Fibroblast of the aortic adventitia (primary cell): Measurements from ENCODE around the gene CEP170B. TPM values are rescaled to one million over a fixed set of nuclear protein-coding genes. Genes with fewer than 3 reads are reported as not detected.

Source experiments
- DNase-seq: peaks from one replicate; pipeline ENCODE4 v3.0.0-alpha.2; 2010; ENCODE audit warnings: low read depth
- H3K4me3 ChIP-seq: 2 replicates; pipeline ENCODE4 v1.5.1; 2011; ENCODE audit warnings: low read depth, mild to moderate bottlenecking, control low read depth, low read length, moderate library complexity
- CTCF ChIP-seq: IDR thresholded peaks from 2 replicates; pipeline ENCODE4 v1.5.1; 2011; ENCODE audit warnings: mild to moderate bottlenecking, low read length, control low read depth, inconsistent platforms; ENCODE audit not compliant: insufficient read depth
- total RNA-seq: library from RNA; depleted of rRNA; stranded (reverse); fragments of >200 nt; gene quantifications from 2 replicates; pipeline ENCODE4 v1.2.3, GENCODE V29; 2012; ENCODE audit warnings: low replicate concordance

CEP170B gene
- total RNA-seq, 1 donor, result 18.2 TPM

DNA sequence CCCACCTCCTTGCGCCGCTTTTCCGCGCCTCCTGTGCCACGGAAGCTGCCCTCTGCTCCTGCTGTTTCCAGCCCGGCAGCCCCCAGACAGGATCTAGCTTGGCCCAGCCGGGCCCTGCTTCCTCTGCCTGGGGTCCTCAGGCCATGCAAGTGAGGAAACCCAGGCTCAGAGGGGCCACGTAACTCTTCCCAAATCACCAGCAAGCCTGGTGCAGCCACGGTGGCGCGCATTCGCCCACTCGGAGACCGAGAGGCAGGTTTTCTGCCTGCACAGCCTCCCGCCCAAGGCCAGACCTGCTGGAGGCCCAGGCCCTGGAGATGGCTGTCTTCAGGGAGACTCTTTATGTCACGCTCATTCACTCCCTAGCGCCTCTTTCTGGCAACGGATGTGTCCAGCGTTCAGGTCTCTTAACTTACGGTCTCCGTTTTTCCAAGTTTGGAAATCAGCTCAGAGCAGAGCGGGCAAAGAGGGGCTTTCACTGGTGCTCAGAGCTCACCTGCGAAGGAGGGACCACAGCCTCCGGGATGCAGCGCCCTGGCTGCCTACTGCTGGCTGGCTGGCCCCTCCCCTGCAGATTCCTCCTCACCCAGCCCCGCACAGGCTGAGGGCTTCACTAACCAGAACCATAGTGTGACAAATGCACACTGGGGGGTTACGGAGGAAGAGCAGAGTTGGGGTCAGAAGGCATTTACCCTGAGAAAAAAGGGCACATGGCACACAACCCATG lies 20.6 kb upstream of the CEP170B start:
- no peak for TF ChIP-seq CTCF
- DNase-seq, result no peak
- H3K4me3 ChIP-seq, result peak overlapping the region; percentile 53

DNA sequence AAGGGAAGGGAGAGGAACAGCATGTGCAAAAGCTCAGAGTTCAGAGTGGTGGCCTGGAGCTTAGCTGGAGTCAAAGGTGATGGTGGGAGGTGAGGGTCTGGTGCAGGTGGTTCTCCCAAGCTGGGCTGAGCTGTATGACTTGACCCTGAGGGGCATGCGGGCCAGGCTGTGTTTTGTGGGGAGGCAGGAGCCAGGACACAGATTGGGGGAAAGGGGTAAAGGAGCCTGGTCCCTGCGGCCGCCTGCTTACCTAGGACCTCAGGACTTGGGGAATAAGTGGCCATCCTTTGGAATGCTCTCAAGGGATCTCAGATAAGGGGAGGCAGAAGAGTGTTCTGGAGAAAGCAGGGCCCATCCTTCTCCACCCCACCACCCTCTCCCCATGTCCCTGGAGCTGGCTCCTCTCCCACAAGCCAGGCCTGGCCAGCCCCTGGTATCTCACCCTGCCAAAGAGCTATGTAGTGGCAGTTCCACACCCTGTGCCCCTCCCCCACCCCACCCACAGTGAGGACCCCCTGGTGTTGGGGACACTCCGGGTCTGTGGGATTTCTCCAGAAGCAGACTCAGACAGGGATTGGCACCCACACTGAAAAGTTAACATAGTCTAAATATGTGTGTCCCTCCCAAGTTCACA lies 19.9 kb upstream of the CEP170B start:
- no peak for TF ChIP-seq CTCF
- no peak for DNase-seq
- no peak overlapping the region for H3K4me3 ChIP-seq

DNA sequence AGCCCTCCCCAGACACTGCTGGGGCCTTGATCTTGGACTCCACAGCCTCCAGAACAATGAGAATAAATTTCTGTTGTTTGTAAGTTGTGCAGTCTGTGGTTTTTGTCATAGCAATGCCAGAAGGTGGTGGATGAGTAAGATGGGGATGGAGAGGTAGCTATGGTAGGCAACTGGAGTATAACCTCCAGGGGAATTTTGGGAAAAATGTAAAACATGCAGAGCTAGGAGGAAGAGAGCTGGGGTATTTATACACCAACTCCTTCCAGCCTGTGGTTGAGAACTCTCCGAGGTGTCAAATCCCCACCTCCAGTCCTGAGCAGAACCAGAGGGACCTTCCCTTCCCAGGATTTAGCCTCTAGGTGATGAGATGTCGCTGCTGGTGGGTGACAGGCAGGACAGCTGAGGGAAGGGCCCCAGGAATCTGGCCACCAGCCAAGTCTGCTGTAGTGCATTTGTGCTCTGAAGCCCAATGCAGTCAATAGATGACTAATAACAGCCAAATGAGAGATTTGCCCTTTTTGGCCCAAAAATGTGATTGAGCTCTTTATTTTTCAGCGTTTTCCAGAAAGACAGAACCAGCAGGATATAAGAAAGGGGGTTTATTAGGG lies 19.1 kb upstream of the CEP170B start:
- no peak for TF ChIP-seq CTCF
- no peak overlapping the region for H3K4me3 ChIP-seq
- no peak for DNase-seq

- TF ChIP-seq CTCF, result no peak
- H3K4me3 ChIP-seq, result no peak overlapping the region
- DNase-seq, result no peak
These were observed 12.8 kb upstream of the CEP170B start for GRCh38 chr14:104852280-104852663.

DNA sequence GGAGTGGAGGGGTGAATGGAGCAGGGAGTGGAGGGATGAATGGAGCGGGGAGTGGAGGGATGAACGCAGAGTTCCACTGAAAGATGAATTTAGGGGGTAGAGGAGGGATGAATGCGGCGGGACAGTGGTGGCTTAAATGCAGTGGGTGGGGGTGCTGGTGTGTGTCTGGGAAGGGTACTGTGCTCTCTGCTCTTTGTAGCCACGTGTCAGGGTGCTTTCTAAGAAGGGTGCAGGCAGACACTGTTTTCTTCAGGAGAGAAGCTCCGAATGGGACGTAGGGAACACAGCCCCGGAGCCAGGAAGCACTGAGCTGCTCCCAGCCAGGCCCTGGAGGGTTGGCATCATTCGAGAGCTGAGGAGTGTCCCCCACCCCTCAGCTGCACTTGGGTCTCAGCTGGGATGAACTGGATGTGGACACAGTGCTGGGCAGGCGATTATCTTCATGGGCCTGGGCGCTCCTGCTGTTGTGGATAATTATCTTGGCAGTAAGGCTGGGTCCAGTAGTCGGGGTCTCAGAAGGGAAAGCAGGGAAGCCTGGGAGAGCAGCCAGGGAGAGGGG lies 9.5 kb upstream of the CEP170B start:
- DNase-seq, result no peak
- no peak for TF ChIP-seq CTCF
- no peak overlapping the region for H3K4me3 ChIP-seq

GRCh38 chr14:104856157-104856868 lies 8.8 kb upstream of the CEP170B start:
- DNase-seq, result no peak
- TF ChIP-seq CTCF, result no peak

More at GRCh38 chr14:104856157-104856868, 8.8 kb upstream of the CEP170B start:
- H3K4me3 ChIP-seq, result no peak overlapping the region
